Head of caudate nucleus (tissue), 42 donors: ENCODE results near the gene PHF14.

Experiments
- DNase-seq, 42 donors: peaks; one replicate each; pipeline versions ENCODE4 v3.0.0 to v3.0.0-alpha.2; 2020 to 2021; ENCODE audit warnings: mixed read lengths in 7 of 42
- intact Hi-C: fragments of 100-400 bp; cut with DNase I; formaldehyde crosslinking; loops from one replicate; pipeline ENCODE4 v1.15.0; 2022

PHF14 gene

DNA sequence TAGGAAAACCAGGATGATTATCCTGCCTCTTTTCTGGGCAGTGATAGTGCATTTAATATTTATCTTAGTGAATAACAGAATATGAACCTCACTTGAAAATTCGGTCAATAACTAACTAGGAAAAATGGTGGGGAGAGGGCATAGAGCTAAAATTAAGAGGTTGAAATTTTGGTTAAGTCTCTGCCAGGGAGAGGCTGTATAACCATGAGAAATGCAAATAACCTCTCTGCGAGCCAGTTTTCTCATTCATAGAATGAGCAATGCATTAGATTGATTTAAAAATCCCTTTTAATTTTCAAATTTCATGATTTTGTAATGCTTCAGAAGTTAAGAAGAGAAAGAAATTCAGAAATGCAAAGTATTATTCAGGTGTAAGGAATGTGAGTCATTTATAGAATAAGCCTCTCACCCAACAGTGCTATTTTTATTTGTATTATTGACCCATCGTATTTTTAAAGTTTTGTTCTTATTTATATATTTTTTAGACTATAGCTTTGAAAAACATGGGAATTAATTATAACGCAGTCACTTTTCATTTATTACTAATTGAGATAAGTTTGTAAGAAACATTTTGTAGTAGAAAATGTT is 104.7 kb downstream of the PHF14 start:
- DNase-seq = no peak
- intact Hi-C loops = no loop called here

DNA sequence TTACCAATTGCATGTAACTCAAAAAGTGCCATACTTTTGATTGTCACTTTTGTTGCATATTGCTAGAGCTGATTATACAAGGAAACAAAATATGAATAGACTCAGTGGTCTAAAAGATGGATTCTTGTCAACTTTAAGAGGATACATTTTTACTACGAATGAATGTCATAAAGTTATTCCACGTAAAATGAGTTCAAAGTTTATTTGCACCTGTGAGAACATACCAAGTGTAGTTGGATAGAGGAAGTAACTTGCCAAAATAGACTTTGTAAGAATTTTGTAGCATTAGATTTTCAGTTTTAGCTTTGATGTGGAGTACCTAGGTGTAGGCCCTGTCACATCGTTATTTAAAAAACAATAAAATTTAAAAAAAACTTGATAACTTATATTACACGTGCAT is 106.2 kb downstream of the PHF14 start:
- no peak for DNase-seq
- intact Hi-C loops = no loop called here

DNA sequence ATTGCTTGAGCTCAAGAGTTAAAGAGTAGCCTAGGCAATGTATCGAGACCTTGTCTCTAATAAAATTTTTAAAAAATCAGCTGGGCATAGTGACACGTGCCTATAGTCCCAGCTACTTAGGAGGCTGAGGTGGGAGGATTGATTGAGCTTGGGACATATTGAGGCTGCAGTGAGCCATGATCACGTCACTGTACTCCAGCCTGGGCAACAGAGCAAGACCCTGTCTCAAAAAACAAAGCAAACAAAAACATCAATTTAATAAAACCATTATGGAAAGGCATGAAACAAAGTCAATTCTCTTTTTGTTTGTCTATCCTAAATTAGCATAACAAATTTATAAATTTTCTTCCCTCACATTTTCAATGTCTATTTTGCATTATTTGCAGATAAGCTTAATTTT is 108.4 kb downstream of the PHF14 start:
- DNase-seq = no peak
- intact Hi-C loops = no loop called here

DNA sequence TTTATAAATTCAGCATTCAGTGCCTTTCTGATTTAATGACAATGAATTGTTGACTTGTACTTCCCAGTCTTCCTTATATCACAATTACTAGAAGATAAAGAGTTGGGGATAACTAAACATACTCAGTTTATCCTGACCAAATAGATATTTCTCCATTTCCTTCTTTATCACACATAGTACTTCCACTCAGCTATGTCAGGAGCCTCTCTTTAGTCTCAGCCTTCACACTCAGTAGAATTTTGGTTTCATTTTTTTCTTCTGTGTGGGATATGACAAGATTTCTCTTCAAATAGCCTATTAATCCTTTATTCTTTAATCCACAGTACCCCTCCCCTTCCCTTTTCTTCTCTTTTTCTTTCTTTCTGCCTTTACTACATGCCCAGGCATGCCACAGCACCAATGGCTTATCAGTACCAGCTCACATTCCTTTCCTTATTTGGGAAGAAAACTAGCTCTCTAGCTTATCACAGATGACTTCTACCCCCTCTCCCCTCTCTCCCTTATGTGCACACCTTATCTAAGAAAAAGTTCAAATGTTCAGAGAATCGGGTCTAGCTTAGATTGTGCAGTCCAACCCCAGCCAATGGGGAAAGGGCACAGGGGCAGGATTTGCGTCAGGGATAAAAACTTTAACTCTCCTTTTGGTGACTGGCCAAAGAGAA is 109.0 kb downstream of the PHF14 start:
- no peak for DNase-seq
- intact Hi-C loops = no loop called here

DNA sequence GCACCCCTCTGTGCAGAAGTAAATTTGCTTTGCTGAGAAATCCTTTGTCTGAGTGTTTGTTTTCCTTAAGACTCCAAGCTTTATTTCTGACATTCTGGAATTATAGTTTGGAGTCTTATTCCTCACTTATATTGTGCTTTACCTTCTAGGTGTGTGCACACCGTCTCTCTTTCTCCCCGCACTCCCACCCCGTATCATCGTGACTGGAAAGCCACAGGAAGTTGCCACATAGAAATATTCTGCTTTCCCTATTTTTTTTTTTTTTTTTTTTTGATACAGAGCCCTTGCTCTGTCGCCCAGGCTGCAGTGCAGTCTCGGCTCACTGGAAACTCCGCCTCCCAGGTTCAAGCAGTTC is 109.5 kb downstream of the PHF14 start:
- DNase-seq = no peak
- intact Hi-C loops = no loop called here

DNA sequence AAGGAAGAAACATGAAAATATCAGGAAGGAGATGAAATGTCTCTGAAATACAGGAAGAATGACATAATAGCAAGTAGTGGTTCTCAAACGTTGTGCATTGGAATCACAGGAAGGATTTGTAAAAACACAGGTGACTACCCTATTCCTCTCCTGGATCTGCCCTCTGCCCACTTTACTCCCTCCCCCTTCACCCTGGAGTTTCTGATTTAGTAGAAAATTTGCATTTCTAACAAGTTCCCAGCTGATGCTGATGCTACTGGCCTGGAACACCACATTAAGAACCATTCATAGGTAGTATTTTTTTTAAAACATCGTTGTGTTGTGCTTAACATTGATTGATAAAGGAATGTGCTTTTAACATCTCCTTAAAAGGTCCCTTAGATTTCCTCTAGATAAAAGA is 130.9 kb downstream of the PHF14 start:
- intact Hi-C loops = no loop called here
- DNase-seq = no peak

DNA sequence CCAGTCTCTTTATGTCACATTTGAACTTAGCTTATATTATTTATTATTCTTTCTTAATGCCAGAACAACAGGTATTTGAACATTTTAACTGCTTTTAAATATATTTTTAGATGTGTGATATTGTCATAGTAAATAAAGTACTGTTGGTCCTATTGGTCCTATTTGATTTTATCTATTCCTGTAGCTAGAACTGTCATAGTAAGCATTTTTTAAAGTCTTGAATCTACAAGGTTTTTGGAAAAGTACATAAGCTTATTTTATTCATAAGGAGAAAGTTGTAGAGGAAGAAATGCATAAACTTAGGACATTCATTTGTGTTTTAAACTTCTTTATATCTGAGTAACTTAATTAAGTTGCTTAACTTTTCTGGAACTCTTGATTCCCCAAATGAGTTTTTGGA is 136.0 kb downstream of the PHF14 start:
- intact Hi-C loops = no loop called here
- DNase-seq = no peak

DNA sequence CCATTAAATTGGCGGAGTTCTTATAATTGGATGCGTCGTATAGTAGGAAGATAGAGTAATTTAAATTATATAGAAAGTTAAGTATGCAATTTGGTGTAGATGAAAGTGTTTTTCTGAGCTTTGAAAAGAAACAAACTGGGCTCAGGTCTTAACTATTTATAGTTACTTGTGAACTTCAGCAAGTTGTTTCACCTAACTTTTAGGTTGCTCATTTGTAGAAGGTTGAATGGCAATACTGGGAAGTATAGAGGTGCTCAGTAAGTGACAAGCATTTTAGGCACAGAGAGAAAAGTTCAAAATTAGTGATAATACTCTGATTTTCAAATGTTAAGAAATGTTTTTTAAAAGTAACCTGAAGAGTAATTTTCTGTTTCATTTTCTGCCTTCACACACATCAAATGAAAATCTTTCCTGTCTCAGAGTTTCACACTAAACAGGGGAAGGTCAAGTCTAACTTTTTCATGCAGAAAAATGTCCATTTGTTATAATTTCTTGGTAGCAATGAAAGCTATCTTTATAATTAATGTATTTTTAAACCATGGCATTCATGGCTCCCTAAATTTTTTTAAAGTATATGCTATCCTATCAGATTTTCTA is 146.5 kb downstream of the PHF14 start:
- no peak for DNase-seq
- intact Hi-C loops = no loop called here

DNA sequence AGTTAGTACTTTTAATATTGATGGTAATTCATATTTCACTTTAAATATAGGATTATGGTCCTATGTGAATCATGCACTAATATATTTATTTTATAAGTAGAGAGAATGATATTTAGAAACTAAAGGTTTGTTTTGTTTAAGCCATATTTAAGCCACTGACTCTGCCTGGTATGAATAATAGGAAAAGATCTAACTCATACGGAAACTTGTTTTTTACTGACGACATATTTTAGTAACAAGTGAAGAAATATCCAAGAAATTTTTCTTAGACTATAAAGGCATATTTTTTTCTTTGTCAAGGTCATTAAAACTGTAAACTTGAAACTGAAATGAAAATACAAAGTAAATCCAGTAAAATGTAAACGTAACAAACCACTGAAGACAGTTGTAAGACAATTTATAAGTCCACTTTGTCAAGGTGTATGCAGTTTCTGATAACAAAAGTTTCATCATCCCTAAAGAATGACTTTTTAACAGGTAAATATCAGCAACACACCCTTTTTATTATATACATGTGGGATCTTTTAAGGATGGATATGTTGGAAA is 147.1 kb downstream of the PHF14 start:
- no peak for DNase-seq
- intact Hi-C loops = no loop called here

DNA sequence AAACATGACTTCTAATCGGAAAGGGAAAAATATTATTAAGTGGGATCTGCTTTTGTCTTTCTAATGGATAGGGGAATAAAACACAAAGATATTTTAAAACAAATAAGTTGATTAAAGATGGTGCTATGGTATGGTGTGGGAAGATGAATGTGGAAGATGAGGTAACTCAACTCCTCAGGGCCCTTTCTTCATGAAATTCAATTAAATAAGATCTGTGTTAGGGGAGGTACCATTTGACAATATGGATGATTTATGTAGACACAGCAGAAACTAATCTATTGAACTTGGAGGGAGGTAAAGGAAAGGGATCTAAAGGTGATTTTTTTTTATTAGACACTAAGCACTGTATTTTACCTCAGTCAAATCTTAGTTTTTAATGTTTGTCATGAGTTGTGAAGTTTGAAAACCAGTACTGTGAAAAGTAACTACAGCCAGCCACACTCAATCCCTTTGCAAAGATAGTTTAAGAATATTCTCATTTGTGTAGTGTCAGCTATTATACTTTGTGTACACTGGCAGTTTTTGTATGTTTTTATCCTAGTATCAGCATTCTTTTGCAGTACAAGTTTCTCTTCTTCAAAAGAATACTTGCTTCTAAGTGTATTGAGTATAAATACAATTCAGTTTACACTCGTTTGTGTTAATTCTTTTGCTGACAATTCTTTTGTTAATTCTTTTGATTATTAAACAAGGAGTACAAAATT is 151.3 kb downstream of the PHF14 start:
- intact Hi-C loops = no loop called here
- no peak for DNase-seq

DNA sequence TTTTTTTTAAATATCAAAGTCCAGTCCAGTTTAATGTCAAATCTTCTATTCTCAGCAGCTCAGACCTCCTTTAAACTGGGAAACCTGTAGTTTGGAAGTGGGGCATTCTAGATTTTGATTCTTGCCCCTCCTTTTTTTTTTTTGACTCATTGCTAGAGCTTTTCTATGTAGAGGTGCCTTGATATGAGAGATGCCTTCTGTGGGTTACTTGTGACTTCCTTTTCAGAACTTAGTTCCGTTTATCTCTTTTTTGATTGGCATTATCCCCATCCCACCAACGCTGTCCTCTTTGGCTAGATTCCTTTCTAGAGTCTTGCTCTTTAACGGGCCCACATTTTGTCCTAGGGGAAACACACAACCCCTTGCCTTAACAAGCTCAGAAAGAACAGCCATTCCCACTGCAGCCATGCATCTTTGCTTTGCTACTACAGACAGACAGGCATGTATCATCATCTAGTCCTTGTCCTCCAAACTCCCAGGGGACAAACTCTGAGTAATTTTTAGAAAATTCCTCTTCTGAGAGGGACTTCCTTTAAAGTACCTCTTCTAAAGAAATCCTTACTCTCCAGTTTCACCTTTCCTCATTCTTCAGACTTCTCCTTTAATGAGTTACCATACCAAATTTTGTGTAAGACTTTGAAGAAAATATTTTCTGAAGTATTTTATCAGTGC is 153.6 kb downstream of the PHF14 start:
- intact Hi-C loops = no loop called here
- no peak for DNase-seq

DNA sequence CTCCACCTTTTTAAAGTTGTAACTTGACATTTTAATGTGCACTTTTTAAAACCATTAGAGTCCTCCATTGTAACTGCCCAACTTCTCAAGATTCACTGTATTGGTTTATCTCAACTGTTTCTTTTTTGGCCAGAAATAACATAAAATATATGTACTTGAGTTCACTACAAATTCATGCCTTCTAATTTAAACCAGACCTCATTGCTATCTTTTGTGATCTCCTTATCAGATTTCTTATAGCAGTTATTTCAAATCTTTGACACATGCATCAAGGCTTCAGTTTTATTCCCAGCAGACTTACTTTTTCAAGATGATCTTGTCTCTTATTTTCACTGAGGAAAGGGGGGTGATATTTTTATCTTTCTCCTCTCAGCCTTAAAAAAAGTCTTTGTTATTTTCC is 154.3 kb downstream of the PHF14 start:
- no peak for DNase-seq
- intact Hi-C loops = no loop called here

DNA sequence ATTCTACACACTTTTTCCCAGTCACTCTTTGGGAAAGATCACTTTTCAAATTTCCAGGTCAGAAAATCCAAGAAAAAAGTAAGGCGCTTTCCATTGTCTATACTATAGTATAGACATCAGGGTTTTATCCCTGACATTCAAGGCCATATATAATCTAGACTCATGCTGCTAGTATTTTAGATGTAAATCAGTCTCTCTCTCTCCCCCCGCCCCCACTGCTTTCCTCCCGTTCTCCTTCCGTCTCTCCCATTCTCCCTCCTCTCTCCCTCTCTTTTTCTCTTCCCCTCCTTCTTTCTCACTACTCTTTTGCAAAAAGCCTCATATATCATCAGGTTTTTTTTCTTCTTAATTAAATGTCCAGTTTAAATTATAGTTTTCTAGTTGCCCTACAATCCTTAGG is 154.8 kb downstream of the PHF14 start:
- DNase-seq = peak in 6 of 42 donors; percentile 2 to 37 (median 16)
- intact Hi-C loops = no loop called here

DNA sequence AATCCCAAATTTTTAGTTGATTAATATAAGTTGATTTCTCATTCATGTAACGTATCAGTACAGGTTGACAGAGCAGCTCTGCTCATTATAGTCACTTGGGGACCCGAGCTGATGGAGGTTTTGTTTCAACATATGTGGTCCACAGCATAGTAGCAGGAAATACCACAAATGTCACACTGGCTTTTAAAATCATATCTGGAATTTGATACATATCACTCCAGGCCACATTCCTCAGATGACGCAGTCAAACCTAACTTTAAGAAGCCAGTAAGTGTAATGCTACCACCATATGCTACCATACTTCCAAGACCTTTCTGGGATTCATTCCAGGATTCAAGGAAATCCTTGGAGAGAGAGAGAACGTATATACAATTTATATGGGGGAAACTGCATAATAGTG is 156.3 kb downstream of the PHF14 start:
- intact Hi-C loops = no loop called here
- DNase-seq = no peak

DNA sequence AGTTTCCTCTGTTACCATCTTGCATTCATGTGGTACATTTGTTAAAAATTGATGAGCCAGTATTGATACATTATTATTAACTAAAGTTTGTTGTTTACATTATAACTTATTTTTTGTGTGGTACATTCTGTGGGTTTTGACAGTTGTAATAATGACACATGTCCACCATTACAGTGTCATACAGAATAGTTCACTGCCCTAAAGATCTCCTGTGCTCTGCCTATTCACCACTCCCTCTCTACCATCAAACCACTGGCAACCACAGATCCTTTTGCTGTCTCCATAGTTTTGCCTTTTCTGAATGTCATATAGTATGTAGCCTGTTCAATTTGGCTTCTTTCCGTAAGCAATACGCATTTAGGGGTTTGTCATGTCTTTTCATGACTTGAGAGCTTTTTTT is 156.9 kb downstream of the PHF14 start:
- DNase-seq = no peak
- intact Hi-C loops = no loop called here

DNA sequence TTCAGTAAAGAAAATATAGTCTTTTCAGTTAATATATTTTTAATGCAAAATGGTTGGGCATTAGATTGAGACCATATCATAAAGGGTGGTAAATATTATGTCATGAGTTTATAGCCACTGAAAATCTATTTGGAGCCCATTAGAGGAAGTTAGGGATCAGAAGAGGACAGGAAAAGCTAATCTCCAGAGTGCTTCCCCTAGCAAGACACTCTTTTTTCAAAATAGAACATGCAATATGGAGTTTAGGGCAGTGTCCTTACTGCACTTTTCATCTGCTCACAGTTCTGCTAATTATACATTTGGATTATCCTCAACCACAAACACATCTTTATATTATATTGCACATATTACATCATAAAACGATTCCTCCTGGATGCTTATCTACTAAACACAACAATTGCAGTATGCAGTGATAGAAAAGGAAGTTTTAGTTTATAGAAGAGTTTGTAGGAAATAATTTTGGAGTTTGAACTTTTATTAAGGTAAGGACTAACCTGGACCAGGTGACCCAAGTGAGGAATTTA is 159.8 kb downstream of the PHF14 start:
- no peak for DNase-seq
- intact Hi-C loops = no loop called here

DNA sequence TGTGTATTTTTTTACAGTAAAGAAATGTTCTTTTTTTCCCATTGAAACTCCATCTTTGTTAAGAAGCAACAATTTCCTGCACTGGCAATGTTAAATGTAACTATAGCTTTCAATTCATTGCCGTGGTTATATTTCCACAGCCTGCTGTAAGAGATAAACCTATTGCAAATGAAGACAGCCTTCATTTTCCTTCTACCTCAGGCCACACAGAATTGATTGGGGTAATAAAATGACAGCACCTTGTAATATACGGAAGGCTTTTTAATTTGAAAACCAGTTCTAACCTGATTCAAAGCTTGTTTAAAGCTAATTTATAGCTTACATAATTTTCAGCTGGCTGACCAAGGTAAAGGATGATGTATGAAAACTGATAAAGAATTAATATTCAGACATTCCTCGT is 161.9 kb downstream of the PHF14 start:
- no peak for DNase-seq
- intact Hi-C loops = no loop called here

DNA sequence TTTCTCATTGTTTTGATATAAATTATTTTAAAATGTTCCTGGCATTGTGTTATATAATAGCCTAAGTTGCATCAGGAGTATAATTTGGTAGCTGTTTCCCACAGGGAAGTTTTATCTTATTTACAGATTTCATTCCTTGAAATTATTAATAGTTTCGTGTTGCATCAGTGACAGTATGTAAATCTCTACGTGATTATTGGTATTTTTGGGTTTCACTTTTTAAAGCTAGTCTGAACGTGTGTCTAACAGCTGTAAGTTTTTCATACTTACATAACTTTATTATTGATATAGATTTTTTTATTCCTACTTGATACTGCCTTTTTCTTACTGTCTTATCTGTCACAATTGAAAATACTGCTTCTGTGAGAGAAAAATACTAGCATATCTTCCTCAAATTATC is 167.9 kb downstream of the PHF14 start:
- intact Hi-C loops = no loop called here
- DNase-seq = no peak

DNA sequence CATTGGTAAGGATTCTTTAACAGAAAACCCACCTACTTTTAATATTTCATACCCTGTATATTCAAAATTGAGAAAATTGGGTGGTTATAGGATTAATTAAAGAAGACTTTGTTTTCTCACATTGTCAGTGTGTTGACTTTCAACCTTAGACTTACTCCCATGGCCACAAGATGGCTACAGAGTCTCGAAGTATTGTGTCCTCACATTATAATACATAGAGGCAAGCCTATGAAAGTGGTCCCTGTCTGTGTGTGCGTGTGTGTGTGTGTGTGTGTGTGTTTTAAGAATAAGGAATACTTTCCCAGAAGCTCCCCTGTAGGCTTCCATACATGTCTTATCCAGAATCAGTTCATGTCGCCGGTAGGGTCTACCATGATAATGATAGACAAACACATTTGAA is 180.0 kb downstream of the PHF14 start:
- no peak for DNase-seq
- intact Hi-C loops = no loop called here

DNA sequence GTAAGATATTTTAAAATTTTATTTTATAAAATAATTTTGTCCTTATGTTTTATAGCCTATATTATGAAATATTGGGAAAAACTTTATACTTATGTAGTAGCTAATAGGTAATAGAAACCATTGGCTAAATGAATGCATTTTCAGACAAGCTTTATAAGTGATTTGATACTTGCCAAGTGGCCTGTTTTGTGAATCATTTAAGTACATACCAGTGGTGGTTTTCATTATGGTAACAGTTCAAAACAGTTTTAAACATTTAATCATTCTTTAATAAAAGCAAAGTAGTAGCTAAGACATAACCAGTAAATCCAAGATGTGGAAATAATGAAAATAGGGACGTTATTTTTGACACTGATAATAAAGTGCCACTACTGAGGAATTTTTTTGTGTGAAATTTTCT is 182.2 kb downstream of the PHF14 start:
- intact Hi-C loops = no loop called here
- DNase-seq = no peak
